DMS53 (cell line): ENCODE measurements around the gene DUOXA2.
A peak's percentile ranks its signal among the peaks of the same experiment; 100 is the strongest.
"Not testable (repeated sequence)": the region's sequence is repeated elsewhere in the genome, so short reads cannot be mapped to it uniquely, and the experiment has no call there.

Experiments used
- DNase-seq: peaks from one replicate; lab custom pipeline; 2025; lab: John Stamatoyannopoulos, UW

The DUOXA2 gene

DNA sequence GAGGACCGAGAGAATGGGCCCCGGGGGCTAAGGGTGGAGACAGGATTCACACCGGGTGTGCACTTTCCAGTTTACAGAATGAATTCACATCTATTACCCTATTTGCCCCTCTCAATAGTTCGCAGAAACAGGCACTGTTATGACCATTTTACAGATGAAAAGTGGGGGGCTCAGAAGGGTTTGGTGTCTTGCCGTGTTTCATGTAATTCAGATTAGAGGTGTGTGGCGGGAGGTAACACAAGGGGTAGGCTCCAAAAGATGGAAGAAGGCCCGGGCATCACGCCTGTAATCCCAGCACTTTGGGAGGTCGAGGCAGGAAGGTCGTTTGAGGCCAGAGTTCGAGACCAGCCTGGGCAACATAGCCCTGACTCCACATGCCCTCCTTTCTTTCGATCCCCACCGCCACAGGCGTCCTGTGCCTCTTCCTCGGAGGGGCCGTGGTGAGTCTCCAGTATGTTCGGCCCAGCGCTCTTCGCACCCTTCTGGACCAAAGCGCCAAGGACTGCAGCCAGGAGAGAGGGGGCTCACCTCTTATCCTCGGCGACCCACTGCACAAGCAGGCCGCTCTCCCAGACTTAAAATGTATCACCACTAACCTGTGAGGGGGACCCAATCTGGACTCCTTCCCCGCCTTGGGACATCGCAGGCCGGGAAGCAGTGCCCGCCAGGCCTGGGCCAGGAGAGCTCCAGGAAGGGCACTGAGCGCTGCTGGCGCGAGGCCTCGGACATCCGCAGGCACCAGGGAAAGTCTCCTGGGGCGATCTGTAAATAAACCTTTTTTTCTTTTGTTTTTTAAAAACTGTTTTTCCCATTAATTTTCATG is 3.4 kb downstream of the DUOXA2 start:
- DNase-seq, result no peak

DNA sequence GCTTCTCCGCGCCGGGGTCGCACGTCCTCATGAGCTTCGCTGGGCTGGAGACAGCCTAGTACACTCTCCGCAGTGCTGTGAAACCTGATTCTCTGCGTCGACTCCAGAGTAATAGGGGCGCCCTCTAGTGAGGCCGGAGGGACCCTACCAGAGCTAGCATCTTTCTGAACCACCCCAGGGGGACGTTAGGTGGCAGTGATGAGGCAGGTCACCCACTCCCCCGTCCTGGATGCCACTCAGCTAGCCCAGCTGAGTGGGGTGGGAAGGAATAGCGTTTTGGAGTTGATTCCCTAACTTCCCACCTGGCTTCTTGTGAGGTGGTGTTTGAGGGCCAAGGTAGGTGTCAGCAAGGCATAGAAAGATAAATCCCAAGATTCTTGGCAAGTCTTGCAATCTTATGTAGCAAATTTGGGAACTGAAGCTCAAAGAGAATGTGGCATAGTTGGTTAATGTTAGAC is 4.0 kb downstream of the DUOXA2 start:
- peak; percentile 91 for DNase-seq

DNA sequence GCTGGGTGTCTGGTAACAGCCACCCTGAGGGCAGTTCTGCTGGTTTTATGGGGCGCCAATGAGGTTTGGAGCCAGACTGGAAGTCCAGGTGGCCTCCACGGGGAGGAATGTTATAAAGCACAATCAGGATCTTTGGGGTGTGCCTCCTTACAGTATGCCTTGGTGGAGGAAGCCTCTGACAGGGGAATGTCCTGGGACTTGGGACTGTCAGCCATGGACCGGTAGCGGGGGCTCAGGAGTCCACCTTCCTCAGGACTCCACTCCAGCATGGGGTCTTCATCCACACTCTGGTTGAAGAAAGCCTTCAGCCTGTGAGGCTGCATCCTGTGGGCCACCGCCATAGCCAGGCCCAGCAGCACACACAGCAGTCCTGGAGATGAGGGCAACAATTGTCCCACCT is 4.9 kb downstream of the DUOXA2 start:
- no peak for DNase-seq

DNA sequence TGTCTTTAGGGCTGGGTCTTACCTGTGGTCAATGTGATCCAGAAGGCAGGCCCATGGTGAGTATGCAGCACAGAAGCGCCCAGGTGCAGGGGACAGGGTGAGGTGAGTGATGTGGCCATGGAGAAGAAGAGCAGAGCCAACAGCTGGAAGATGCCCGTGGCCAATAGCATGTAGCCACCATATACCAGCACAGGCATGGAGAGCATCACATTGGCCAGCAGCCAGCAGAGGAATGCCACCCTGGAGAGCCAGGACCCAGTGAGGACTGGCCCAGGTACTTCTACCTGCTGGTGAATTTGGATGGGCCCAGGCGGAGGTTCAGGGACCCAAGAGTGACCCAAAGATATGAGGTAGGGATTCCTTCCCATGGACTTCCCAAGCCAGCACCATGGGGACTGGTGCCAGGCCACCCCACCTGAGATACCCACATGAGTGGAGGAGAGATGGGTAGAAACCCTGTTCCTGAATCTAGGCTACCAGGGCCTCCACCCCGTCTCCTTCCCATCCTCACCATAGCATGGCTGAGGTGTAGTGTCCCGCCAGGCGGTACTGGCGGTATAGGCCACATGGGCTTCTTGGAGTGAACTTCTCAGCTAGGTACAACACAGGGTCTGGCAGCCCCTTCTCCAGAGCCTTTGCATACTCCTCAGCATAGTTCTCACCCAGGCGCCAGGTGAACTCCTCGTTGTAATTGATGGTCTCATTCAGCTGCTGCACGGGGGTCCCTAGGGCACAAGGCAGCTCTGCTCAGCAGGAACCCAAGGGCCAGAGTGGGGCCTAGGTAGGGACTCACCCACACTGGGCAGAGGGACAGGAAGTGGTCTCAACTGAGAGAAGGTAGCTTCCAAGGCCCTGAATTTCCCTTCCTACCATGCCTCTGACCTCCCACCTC is 6.2 kb downstream of the DUOXA2 start:
- no peak for DNase-seq

DNA sequence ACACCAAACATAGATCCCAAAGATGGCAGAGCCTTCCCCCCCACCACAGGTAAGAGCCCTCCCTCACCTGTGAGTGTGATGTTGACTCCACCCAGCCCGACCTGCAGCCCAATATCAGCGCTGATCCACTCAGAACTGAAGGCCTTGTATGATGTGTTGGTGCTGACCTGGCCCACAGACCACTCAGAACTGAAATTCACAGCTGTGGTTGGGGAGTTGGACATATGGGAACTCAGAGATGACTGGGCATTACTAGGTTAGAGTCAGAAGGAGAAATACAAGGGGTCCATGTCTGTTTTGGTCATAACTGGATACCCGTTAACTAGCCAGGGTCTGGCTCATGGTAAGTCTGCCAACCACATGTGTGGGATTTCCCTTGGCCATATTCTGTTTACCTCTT is 6.9 kb downstream of the DUOXA2 start:
- no peak for DNase-seq

DNA sequence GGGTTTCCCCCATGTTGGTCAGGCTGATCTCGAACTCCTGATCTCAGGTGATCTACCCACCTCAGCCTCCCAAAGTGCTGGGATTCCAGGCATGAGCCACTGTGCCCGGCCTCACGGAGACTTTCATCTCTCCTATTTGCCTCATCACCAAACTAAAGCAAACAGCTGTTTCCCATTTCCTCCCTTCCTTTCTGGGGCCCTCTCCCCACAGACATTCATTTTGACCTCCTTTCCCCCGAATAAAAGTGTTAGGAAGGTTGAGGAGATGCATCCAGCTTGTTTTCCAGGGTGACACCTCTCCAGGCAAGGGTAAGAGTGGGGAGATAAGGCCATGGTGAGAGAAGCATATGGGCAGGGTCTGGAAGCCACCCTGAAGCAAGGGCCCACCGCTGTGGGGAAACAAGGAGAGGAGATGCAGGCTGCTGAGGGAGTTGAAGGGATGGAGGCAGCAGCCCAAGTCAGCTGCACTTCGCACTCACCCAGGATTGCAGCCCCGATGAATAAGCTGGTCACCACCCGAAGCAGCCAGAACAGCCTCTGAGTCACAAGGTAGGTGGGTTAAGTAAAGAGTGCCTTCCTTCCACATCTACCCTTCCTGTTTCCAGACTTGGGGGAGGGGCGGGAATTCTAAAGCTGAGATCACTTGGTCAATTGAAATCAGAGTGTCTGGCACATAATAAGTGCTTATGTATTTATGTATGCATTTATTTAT is 7.7 kb downstream of the DUOXA2 start:
- DNase-seq, result peak; percentile 10

DNA sequence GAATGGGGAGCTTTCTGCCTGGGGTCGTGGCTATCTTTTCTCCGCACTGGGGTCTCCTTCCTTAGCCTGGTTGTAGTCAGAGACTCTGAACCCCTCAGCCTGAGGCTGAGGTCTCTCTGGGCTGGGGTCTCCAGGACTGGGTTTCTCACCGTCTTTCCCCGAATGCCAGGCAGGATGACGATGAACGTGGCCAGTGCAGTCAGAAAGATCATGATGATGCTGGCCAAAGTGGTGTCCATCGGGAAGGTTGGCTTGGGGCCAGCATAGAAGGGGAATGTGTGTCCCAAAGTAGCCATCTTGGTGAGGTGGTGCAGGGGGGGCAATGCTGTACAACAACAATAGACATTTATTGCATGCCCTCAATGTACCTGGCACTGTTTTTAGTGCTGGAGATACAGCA is 8.6 kb downstream of the DUOXA2 start:
- no peak for DNase-seq

DNA sequence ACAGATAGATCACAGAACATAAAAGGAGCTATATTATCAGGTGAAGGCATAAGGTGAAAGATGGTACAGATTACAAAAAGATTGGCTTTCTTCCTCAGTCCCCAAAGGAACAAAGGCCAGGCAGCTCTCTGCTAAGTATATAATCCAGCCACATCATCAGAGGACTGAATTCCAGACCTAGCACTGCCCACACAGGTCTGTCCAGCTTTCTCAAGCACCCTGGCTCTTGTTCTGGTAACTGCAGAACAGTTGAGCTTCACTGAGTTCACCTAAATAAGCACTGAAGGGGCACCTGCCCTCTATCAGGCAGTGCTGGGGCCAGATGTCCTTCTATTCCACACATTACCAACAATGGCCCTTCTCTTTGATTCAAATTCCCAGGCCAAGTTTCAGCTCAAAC is 9.3 kb downstream of the DUOXA2 start:
- DNase-seq, result peak; percentile 51

DNA sequence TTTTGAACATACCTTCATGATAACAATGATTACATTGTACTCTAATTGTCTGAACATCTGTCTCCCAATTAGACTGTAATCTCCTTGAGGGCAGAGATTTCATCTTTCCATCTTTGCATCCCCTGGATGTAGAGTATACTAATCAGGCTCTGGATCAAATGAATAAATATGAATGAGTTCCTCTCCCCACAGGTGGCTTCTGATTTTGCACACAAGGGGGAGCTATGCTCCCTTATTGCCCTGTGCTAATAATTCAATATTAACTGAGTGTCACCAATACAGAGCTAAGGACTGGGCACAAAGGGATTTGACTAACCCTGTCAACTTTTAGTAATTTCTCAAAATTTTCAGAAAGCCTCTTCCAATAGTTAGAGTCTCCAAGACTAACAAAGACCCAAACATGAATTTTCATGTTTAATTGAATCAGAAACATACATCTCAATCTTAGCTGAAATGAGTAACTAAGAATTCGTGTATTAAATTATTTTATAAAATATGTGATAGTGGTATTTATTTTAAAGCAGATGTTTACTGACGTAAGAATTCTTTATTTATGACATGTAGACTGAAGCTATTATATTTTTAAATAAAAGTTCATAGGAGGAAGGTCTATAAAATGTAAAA is 12.5 kb downstream of the DUOXA2 start:
- DNase-seq, result peak; percentile 63

DNA sequence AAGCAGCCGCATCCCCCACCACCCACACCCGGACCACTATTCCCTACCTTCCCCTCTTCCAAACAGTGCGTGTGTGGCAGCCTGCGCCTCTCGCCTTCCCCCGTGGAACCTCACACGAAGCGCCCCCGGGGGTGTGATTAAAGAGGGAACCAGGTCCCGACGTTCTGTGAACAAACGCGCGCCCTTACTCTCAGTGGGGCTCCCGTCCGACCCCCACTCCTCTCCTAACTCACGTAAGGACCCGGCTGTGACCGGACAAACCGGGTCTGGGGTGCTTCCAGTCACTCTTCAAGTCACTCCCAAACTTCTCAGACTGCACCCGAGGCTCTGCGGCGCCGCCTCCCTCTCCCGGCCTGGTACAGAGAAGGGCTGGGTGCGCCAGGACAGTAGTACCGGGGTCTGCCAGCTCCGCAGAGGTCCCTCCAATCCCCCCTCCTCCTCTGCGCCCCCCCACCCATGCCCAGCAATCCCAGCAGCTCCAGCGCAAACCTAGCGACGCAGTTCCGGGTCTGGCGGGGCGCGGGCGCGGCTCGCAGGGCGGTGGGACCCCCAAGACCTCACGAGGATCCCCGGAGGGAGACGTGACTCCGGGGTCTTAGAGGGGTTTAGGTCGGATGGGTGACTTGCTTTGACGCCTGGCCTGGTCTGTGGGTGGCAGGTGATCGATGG is 15.0 kb downstream of the DUOXA2 start:
- DNase-seq, result no peak

DNA sequence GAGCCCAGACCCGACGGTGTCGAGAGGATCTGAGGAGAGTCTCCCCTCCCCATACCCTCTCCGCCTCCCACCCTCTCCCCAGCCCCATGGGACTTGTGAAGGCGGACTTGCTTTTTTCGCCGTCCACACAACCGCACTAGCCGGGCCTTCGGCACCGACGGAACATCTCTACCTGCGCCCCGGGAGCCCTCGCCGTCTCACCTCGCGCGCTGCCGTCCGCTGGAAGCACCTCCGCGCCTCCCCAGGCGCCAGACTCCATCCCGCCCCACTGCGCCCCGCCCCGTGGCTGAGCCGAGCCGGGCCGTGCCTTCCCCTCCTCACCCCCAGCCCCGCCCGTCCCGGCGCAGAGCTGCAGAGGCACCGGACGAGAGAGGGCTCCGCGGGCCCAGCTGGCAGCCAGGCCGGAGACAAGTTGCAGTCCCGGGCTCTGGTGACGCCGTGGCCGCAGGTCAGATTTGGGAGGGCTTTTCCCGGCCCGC is 15.6 kb downstream of the DUOXA2 start, which contains the start of the genes DUOX1 and DUOXA1:
Gene DUOX1, plus strand, starts transcription at position 344 of the 479 bp plus-strand sequence. CDS start 1,973 bp downstream, outside the sequence.
Gene DUOXA1, minus strand, starts transcription at position 229 of the 479 bp plus-strand sequence. CDS start 6,865 bp downstream, outside the sequence.
- DNase-seq, result peak; percentile 40

DNA sequence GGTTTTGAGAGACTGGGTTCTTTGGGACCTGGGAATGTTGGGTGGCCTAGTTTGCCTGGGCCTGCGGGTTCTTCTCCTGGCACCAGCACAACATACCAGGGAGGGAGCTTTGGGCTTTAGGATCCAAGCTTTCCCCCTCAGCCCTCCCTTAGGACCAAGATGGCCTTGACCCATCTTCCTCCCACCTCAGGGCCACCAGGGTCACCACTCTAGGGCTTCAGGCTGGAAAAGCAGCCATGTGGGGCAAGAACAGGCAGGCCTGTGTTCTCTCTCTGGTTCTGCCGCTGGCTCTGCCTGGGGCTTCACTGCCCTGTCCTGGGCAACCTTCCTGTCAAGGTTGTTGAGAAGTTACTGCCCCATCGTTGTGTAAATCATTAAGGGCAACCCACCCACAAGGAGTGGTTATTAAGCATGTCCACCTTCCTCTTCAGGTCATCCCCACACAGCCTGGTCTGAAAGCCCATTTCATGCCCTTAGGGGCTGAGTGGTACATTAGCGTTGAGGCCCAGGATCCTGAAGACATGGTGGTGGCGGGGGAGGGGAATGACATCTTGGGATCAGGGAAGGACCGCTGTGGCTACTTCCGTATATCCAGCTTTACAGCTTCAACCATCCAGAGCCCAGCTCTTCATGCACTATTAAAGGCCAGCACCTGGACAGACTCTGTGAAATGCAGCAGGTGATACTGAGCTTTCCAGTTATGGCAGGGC is 16.3 kb downstream of the DUOXA2 start:
- DNase-seq, result peak; percentile 61

DNA sequence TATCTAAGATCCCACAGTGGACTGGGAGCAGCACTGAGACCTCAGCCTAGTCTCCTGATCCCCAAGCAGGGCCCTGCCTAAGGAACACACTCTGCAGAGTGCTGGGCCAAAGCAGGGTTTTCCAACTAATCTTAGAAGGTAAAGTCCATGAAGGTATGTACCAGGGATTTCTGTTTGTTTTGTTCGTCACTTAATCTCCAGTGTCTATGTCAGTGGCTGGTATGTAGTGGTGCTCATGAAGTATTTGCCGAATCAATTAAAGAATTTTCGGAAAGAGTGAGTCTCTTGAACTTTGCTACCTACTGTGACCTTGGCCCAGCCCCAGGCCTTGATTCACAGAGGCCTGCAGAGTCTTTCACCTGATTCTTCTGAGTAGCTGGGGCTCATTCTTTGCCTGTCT is 17.4 kb downstream of the DUOXA2 start:
- no peak for DNase-seq

DNA sequence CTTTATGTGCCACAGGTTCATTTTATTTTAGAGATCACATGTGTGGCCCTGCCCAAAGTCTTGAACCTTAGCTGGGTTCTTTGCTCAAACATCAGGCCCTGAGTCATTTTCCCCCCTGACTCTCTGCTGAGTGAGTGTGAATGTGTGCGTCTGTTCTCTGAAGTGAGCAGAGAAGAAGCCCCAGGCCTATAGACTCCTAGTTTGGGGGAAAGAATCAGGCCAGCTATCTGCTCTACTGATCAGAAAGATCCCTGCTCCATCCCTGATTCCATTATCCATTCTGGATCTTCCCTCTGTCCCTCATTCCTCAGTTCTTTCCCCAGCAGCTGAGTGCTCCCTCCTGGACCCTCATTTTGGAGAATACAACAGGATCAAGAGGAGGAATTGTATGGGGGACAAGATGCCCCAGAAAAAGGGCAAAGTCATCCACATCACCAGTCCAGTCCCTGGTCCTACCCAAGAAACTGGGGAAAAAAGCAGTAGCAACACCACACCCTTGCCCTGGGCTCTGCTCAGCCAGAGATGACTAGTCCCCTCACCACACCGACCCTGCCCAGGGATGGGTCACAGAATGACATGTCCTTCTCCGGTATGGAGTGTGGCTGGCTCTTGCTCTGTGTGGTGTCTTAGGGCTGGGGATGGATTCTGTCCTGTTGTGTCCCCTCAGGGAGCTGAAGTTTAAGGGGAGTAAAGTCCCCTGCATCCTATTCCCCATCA is 18.9 kb downstream of the DUOXA2 start:
- no peak for DNase-seq

DNA sequence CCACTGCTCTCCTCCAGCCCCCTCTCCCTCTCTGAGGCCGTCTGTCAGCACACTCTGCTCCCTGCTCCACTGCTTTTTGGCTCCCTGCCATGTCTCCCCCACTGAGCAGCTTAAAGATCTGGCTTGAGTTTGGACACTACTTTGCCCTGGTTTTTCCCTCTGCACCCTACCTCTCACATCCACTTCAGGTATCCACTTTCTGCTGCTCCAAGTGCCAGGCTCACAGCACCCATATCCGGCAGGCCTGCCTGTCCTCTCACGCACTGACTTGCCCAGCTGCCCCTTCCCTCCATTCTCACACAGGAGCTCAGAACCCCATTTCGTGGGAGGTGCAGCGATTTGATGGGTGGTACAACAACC is 19.4 kb downstream of the DUOXA2 start:
- no peak for DNase-seq

DNA sequence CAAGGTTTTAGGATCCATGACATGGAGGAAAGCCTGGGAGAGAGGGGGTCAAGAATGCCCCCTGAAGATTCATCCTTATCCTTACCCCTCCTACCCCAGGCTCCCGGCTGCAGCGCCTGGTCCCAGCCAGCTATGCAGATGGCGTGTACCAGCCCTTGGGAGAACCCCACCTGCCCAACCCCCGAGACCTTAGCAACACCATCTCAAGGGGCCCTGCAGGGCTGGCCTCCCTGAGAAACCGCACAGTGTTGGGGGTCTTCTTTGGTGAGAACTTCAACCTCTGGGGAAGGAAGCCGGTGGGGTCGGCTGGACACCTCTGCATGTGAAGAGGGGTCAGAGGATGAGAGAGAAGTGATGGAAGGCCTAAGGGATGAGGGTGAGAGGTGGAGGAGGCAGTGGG is 19.9 kb downstream of the DUOXA2 start:
- no peak for DNase-seq

DNA sequence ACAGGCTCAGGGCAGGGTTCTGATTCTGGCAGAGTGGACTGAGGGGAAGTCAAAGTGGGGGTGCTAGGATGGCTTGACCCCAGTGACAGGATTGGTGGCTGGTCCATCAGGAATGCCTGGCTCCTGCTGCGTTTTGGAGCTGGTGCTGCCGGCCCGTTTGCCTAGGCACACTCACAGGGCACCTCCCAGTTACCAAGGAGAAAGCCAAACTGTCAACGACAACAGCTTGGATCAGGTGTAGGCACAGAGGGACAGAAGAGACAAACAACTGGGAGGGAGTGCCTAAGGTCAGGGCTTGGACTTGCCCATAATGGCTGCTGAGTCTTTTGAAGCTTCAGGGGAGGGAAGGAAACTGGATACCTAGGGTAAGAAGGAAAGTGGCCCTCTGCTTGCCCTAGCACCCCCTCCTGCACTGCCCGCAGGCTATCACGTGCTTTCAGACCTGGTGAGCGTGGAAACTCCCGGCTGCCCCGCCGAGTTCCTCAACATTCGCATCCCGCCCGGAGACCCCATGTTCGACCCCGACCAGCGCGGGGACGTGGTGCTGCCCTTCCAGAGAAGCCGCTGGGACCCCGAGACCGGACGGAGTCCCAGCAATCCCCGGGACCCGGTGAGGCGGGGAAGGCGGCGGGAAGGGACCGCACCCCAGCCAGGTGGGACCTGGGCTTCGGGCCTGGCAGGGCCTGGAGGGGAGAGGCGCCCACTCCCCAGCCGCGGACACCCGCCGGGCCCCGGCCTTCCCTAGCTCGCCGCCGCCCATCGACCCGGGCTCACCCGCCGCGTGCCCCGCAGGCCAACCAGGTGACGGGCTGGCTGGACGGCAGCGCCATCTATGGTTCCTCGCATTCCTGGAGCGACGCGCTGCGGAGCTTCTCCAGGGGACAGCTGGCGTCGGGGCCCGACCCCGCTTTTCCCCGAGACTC is 20.8 kb downstream of the DUOXA2 start:
- no peak for DNase-seq

DNA sequence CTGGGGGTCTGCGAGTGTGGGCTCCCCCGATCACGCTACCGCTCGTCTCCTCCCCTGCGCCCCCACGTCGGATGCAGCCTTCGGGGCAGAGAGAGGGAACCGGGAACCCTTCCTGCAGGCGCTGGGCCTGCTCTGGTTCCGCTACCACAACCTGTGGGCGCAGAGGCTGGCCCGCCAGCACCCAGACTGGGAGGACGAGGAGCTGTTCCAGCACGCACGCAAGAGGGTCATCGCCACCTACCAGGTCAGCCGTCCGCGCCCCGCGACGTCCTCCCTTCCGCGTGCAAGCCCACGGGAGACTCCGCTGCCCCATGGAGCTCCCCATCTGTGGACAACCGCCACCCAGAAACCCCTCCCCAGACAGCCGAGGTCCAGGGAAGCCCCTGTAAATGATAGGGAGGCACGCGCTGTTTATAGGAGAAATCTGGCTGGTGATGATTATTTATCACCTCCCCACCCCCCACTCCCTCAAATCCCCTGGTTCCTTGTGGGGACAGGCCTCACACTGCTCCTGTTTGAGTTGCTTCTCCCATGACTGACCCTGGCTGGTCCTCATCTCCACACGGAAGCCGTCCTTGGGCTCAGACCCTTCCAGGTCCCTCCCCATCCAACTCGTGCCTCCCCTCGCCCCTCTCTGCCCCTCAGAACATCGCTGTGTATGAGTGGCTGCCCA is 21.7 kb downstream of the DUOXA2 start:
- not testable (repeated sequence) for DNase-seq
